ENCODE measurements around the gene MYO5B. TPM values are rescaled to one million over a fixed set of nuclear protein-coding genes. Genes with fewer than 3 reads are reported as not detected.

The MYO5B gene
- total and polyA plus RNA-seq, 7 experiments from 2014 or later, result 0.02 to 0.04 TPM; not detected in 5

DNA sequence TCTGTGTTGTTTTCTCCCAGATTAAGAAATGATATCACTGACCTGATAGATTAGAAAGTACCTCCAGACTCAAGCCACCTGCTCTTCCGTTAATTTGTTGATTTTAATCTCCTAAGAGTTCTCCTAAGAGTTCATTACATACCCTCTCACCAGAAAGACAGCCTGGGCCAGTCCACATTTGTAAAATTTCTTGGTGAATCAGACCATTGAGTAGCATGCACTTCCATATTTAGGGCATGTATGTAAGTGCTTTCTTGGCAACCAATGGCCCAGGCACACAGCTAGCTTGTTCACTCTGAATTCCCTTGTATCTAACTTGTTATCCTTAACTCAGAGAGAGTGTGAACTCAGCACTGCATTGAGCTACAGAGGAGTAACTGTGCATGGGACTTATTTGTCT lies 223.5 kb downstream of the MYO5B start:
- DNase-seq (no peak), ATAC-seq (no peak)
- Mint-ChIP-seq H3K36me3 (no peaks in the 10 kb centered on the region), H3K27ac (no peak overlapping the region), H3K27me3 (peaks cover 0 to 8% (median 0%) of the 10 kb centered on the region in 5 donors), H3K9me3 (peaks cover 0 to 2% (median 0%) of the 10 kb centered on the region in 11 donors), H3K4me1 (no peaks in the 10 kb centered on the region), H3K4me3 (no peak overlapping the region)
- H3K27ac ChIP-seq (ENCODE audit: low read depth, low read length), result no peak overlapping the region
- peaks cover 0 to 3% of the 10 kb centered on the region in 2 donors for H3K27me3 ChIP-seq (ENCODE audit: control insufficient read depth in 2 of 2, insufficient read depth in 2 of 2, low read length in 2 of 2)
- no peaks in the 10 kb centered on the region for H3K4me1 ChIP-seq (ENCODE audit: control insufficient read depth in 2 of 2, insufficient read depth in 2 of 2, low read length in 2 of 2)
- H3K36me3 ChIP-seq (ENCODE audit: control insufficient read depth in 2 of 3, insufficient read depth in 3 of 3, low read length in 3 of 3), result no peaks in the 10 kb centered on the region
- no peak overlapping the region for H3K4me3 ChIP-seq (ENCODE audit: low read length)
- CTCF ChIA-PET, result no interaction called here
- POLR2A ChIA-PET, result no interaction called here
- intact Hi-C loops (cut with micrococcal nuclease), result no loop called here
- no peaks in the 10 kb centered on the region for H3K9me3 ChIP-seq (ENCODE audit: control insufficient read depth in 2 of 3, low read length in 3 of 3)

- peaks cover 0 to 3% of the 10 kb centered on the region in 2 donors for H3K27me3 ChIP-seq (ENCODE audit: control insufficient read depth in 2 of 2, insufficient read depth in 2 of 2, low read length in 2 of 2)
- no peaks in the 10 kb centered on the region for H3K36me3 ChIP-seq (ENCODE audit: control insufficient read depth in 2 of 3, insufficient read depth in 3 of 3, low read length in 3 of 3)
- no peaks in the 10 kb centered on the region for H3K4me1 ChIP-seq (ENCODE audit: control insufficient read depth in 2 of 2, insufficient read depth in 2 of 2, low read length in 2 of 2)
- no peak overlapping the region for H3K27ac ChIP-seq (ENCODE audit: low read depth, low read length)
- ChIA-PET CTCF (no interaction called here), POLR2A (no interaction called here)
- peaks cover 0 to 2% (median 0%) of the 10 kb centered on the region in 11 donors for H3K9me3 Mint-ChIP-seq
- intact Hi-C loops (cut with micrococcal nuclease), result no loop called here
- H3K27ac Mint-ChIP-seq, result no peak overlapping the region
- no peak for ATAC-seq
- peaks cover 0 to 12% (median 0%) of the 10 kb centered on the region in 5 donors for H3K27me3 Mint-ChIP-seq
- no peak overlapping the region for H3K4me3 Mint-ChIP-seq
- H3K36me3 Mint-ChIP-seq, result no peaks in the 10 kb centered on the region
- H3K4me3 ChIP-seq (ENCODE audit: low read length), result no peak overlapping the region
- DNase-seq, result no peak
- no peaks in the 10 kb centered on the region for H3K9me3 ChIP-seq (ENCODE audit: control insufficient read depth in 2 of 3, low read length in 3 of 3)
- no peaks in the 10 kb centered on the region for H3K4me1 Mint-ChIP-seq
Measured at GRCh38 chr18:49970319-49970718, 224.6 kb downstream of the MYO5B start.

DNA sequence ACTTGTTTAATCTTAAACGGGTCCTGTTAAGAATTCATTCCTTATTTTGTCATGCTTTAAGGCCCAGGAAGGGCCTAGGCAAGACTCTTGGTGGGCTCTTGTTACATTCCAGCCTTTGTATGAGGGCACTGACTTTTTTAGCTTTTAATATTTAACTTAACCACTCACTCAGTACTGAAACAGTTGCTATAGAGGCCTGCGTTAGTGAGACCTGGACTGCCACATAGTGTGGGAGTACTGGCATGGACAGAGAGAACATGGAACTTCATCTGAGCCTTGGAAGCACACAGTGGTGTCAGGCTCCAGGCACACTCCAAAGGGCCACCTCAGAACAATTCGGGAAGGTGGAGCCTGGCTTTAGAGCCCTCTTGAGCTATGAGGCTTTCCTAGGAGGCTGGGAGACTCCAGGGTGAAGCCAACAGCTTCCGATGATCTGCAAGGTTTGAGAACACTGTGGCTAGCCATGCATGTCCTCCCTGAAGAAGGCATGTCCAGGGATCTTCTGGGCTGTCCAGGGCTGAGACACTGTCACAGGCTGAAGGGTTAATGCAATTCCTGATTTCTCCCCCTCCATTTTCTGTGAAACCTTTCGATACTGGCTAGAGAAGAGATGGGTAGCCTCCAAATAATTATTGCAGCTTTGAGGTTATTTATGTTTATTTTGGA lies 226.2 kb downstream of the MYO5B start:
- no peak overlapping the region for H3K27ac Mint-ChIP-seq
- no peaks in the 10 kb centered on the region for H3K9me3 Mint-ChIP-seq

DNA sequence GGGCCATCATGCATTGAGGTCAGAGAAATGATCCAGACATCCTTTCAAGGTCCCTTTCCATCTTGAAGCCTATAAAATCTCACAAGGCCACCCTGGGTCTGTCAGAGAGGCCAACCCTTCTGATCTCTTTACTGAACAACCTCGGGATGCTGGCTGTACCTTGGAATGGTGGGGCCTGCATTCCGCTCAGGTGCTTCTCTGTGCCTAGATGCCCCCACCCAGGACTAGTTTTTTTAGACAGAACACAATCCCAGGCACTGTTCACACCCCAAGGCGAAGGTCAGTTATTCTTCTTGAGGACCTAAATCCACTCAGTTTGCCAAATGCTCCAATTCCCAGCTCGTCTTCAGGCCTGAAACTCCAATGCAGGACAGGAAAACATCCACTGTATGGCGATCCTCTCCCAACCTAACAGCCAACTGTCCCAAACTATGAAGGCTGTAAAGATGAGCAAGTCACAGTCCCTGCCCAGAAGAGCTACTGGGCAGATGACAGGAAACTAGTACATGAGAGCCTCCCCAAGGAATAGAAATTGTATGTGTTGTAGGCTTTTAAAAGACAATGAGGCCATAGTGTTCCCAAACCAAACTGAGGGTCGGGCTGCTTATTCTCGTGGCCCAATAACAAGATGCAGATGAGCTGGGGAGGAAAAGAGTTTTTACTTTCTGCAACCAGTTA lies 227.2 kb downstream of the MYO5B start:
- Histone ChIP-seq H3K36me3 (ENCODE audit: control insufficient read depth in 2 of 3, insufficient read depth in 3 of 3, low read length in 3 of 3) (no peaks in the 10 kb centered on the region), H3K4me3 (ENCODE audit: low read length) (no peak overlapping the region), H3K27me3 (ENCODE audit: control insufficient read depth in 2 of 2, insufficient read depth in 2 of 2, low read length in 2 of 2) (peaks cover 0 to 3% of the 10 kb centered on the region in 2 donors), H3K27ac (ENCODE audit: low read depth, low read length) (no peak overlapping the region), H3K9me3 (ENCODE audit: control insufficient read depth in 2 of 3, low read length in 3 of 3) (no peaks in the 10 kb centered on the region), H3K4me1 (ENCODE audit: control insufficient read depth in 2 of 2, insufficient read depth in 2 of 2, low read length in 2 of 2) (no peaks in the 10 kb centered on the region)
- H3K4me3 Mint-ChIP-seq, result no peak overlapping the region
- H3K27ac Mint-ChIP-seq, result no peak overlapping the region
- H3K4me1 Mint-ChIP-seq, result no peaks in the 10 kb centered on the region
- intact Hi-C loops (cut with micrococcal nuclease), result no loop called here
- POLR2A ChIA-PET, result no interaction called here
- ATAC-seq (no peak), DNase-seq (no peak)
- CTCF ChIA-PET, result no interaction called here
- no peaks in the 10 kb centered on the region for H3K9me3 Mint-ChIP-seq
- H3K36me3 Mint-ChIP-seq, result no peaks in the 10 kb centered on the region
- peaks cover 0 to 13% (median 0%) of the 10 kb centered on the region in 5 donors for H3K27me3 Mint-ChIP-seq

More for the DNA sequence above, 226.2 kb downstream of the MYO5B start:
- Histone ChIP-seq H3K9me3 (ENCODE audit: control insufficient read depth in 2 of 3, low read length in 3 of 3) (no peaks in the 10 kb centered on the region), H3K27me3 (ENCODE audit: control insufficient read depth in 2 of 2, insufficient read depth in 2 of 2, low read length in 2 of 2) (peaks cover 0 to 3% of the 10 kb centered on the region in 2 donors), H3K27ac (ENCODE audit: low read depth, low read length) (no peak overlapping the region), H3K4me1 (ENCODE audit: control insufficient read depth in 2 of 2, insufficient read depth in 2 of 2, low read length in 2 of 2) (no peaks in the 10 kb centered on the region), H3K36me3 (ENCODE audit: control insufficient read depth in 2 of 3, insufficient read depth in 3 of 3, low read length in 3 of 3) (no peaks in the 10 kb centered on the region), H3K4me3 (ENCODE audit: low read length) (no peak overlapping the region)
- intact Hi-C loops (cut with micrococcal nuclease), result no loop called here
- no peaks in the 10 kb centered on the region for H3K4me1 Mint-ChIP-seq
- CTCF ChIA-PET, result no interaction called here
- no peak overlapping the region for H3K4me3 Mint-ChIP-seq
- H3K36me3 Mint-ChIP-seq, result no peaks in the 10 kb centered on the region
- peaks cover 0 to 10% (median 0%) of the 10 kb centered on the region in 5 donors for H3K27me3 Mint-ChIP-seq
- ATAC-seq (no peak), DNase-seq (no peak)
- POLR2A ChIA-PET, result no interaction called here

DNA sequence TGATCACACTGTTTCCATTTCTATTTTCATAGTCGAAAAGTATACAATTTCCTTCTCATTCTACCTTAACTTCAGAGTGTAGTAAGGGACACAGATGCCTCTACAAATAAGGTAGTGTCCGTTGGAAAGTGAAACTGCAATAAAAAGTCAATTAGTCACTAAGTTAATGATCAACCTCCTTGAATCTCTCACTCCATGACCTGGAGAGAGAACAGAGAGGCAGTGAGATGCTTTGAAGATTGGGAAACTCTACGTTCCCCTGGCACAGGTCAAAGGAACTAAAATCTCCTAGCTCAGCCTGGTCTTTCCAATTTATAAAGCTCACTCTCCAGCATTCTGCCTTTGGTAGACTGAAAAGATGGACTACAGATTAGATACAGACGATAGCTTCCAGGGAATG lies 227.8 kb downstream of the MYO5B start:
- Histone ChIP-seq H3K27me3 (ENCODE audit: control insufficient read depth in 2 of 2, insufficient read depth in 2 of 2, low read length in 2 of 2) (peaks cover 0 to 2% of the 10 kb centered on the region in 2 donors), H3K27ac (ENCODE audit: low read depth, low read length) (no peak overlapping the region), H3K4me3 (ENCODE audit: low read length) (no peak overlapping the region), H3K36me3 (ENCODE audit: control insufficient read depth in 2 of 3, insufficient read depth in 3 of 3, low read length in 3 of 3) (no peaks in the 10 kb centered on the region), H3K9me3 (ENCODE audit: control insufficient read depth in 2 of 3, low read length in 3 of 3) (no peaks in the 10 kb centered on the region), H3K4me1 (ENCODE audit: control insufficient read depth in 2 of 2, insufficient read depth in 2 of 2, low read length in 2 of 2) (peaks cover 0 to under 1% of the 10 kb centered on the region in 2 donors)
- Mint-ChIP-seq H3K4me1 (peaks cover 0 to under 1% (median 0%) of the 10 kb centered on the region in 7 donors), H3K27me3 (peaks cover 0 to 15% (median 0%) of the 10 kb centered on the region in 5 donors), H3K36me3 (no peaks in the 10 kb centered on the region), H3K4me3 (no peak overlapping the region), H3K9me3 (no peaks in the 10 kb centered on the region), H3K27ac (no peak overlapping the region)
- ATAC-seq (no peak), DNase-seq (no peak)
- ChIA-PET CTCF (no interaction called here), POLR2A (no interaction called here)
- intact Hi-C loops (cut with micrococcal nuclease), result no loop called here

GRCh38 chr18:49966090-49966489 lies 228.9 kb downstream of the MYO5B start:
- ChIA-PET POLR2A (no interaction called here), CTCF (no interaction called here)
- Mint-ChIP-seq H3K4me3 (no peak overlapping the region), H3K27ac (no peak overlapping the region), H3K9me3 (no peaks in the 10 kb centered on the region), H3K4me1 (peaks cover 8 to 12% (median 10%) of the 10 kb centered on the region in 7 donors), H3K36me3 (no peaks in the 10 kb centered on the region), H3K27me3 (peaks cover 0 to 9% (median 0%) of the 10 kb centered on the region in 5 donors)
- H3K36me3 ChIP-seq (ENCODE audit: control insufficient read depth in 2 of 3, insufficient read depth in 3 of 3, low read length in 3 of 3), result no peaks in the 10 kb centered on the region
- ATAC-seq, result no peak
- no peak overlapping the region for H3K27ac ChIP-seq (ENCODE audit: low read depth, low read length)
- DNase-seq, result no peak
- no peak overlapping the region for H3K4me3 ChIP-seq (ENCODE audit: low read length)
- peaks cover 0 to 3% of the 10 kb centered on the region in 2 donors for H3K27me3 ChIP-seq (ENCODE audit: control insufficient read depth in 2 of 2, insufficient read depth in 2 of 2, low read length in 2 of 2)
- H3K9me3 ChIP-seq (ENCODE audit: control insufficient read depth in 2 of 3, low read length in 3 of 3), result no peaks in the 10 kb centered on the region
- intact Hi-C loops (cut with micrococcal nuclease), result no loop called here
- peaks cover 0 to 12% of the 10 kb centered on the region in 2 donors for H3K4me1 ChIP-seq (ENCODE audit: control insufficient read depth in 2 of 2, insufficient read depth in 2 of 2, low read length in 2 of 2)

- Mint-ChIP-seq H3K4me1 (peaks cover 27 to 37% (median 34%) of the 10 kb centered on the region in 7 donors), H3K4me3 (no peak overlapping the region), H3K27ac (no peak overlapping the region), H3K27me3 (peaks cover 0 to 15% (median 11%) of the 10 kb centered on the region in 5 donors), H3K9me3 (no peaks in the 10 kb centered on the region), H3K36me3 (no peaks in the 10 kb centered on the region)
- DNase-seq (no peak), ATAC-seq (no peak)
- Histone ChIP-seq H3K36me3 (ENCODE audit: control insufficient read depth in 2 of 3, insufficient read depth in 3 of 3, low read length in 3 of 3) (no peaks in the 10 kb centered on the region), H3K4me3 (ENCODE audit: low read length) (no peak overlapping the region), H3K27ac (ENCODE audit: low read depth, low read length) (no peak overlapping the region), H3K9me3 (ENCODE audit: control insufficient read depth in 2 of 3, low read length in 3 of 3) (no peaks in the 10 kb centered on the region), H3K4me1 (ENCODE audit: control insufficient read depth in 2 of 2, insufficient read depth in 2 of 2, low read length in 2 of 2) (peaks cover 9 to 22% of the 10 kb centered on the region in 2 donors), H3K27me3 (ENCODE audit: control insufficient read depth in 2 of 2, insufficient read depth in 2 of 2, low read length in 2 of 2) (peaks cover 0 to 3% of the 10 kb centered on the region in 2 donors)
- ChIA-PET CTCF (no interaction called here), POLR2A (no interaction called here)
- intact Hi-C loops (cut with micrococcal nuclease), result no loop called here
Measured at GRCh38 chr18:49963217-49963616, 231.7 kb downstream of the MYO5B start.

Data from naive thymus-derived CD4-positive, alpha-beta T cell (primary cell).